H9 (cell line): Measurements from ENCODE around the gene ZNF768. TPM values are rescaled to one million over a fixed set of nuclear protein-coding genes. Genes with fewer than 3 reads are reported as not detected.

Source experiments
- DNase-seq: peaks from one replicate; pipeline ENCODE4 v3.0.0-alpha.2; 2017
- H2AFZ ChIP-seq: one replicate; pipeline ENCODE4 v1.6.1; 2013; ENCODE audit warnings: mild to moderate bottlenecking, low read length, control low read depth, moderate library complexity
- H2AK5ac ChIP-seq: 2 replicates; pipeline ENCODE4 v1.6.1; 2013; ENCODE audit warnings: low read length, control low read depth, mixed read lengths; ENCODE audit not compliant: insufficient read length
- H2BK120ac ChIP-seq: one replicate; pipeline ENCODE4 v1.6.1; 2013; ENCODE audit warnings: low read depth, mild to moderate bottlenecking, low read length, control low read depth, inconsistent platforms; ENCODE audit not compliant: poor library complexity, severe bottlenecking
- H2BK12ac ChIP-seq: 2 replicates; pipeline ENCODE4 v1.6.1; 2013; ENCODE audit warnings: low read length, control low read depth, mixed read lengths, low read depth; ENCODE audit not compliant: insufficient read length
- H2BK15ac ChIP-seq: 2 replicates; pipeline ENCODE4 v1.6.1; 2013; ENCODE audit warnings: low read depth, low read length, control low read depth
- H2BK20ac ChIP-seq: one replicate; pipeline ENCODE4 v1.6.1; 2013; ENCODE audit warnings: low read depth, mild to moderate bottlenecking, low read length, control low read depth, inconsistent platforms; ENCODE audit not compliant: poor library complexity, severe bottlenecking
- H2BK5ac ChIP-seq: 2 replicates; pipeline ENCODE4 v1.6.1; 2013; ENCODE audit warnings: low read length, control low read depth, mixed read lengths; ENCODE audit not compliant: insufficient read length
- H3K14ac ChIP-seq: 2 replicates; pipeline ENCODE4 v1.6.1; 2013; ENCODE audit warnings: low read length, control low read depth; ENCODE audit not compliant: insufficient read depth
- H3K18ac ChIP-seq: 2 replicates; pipeline ENCODE4 v1.6.1; 2013; ENCODE audit warnings: low read depth, mild to moderate bottlenecking, mixed read lengths, low read length, control low read depth; ENCODE audit not compliant: insufficient read length
- H3K23ac ChIP-seq: 2 replicates; pipeline ENCODE4 v1.6.1; 2013; ENCODE audit warnings: low read length, control low read depth, mixed read lengths, low read depth; ENCODE audit not compliant: insufficient read length
- H3K23me2 ChIP-seq: 2 replicates; pipeline ENCODE4 v1.6.1; 2013; ENCODE audit warnings: low read depth, mild to moderate bottlenecking, mixed read lengths, low read length, control low read depth; ENCODE audit not compliant: insufficient read length, poor library complexity, severe bottlenecking
- H3K27ac ChIP-seq: 2 replicates; pipeline ENCODE4 v1.5.1; 2013; ENCODE audit warnings: low read length, control low read depth, mixed read lengths, low read depth; ENCODE audit not compliant: insufficient read length
- H3K27me3 ChIP-seq: 2 replicates; pipeline ENCODE4 v1.6.1; 2013; ENCODE audit warnings: low read length, control low read depth, inconsistent platforms; ENCODE audit not compliant: insufficient read depth
- H3K4ac ChIP-seq: 2 replicates; pipeline ENCODE4 v1.6.1; 2013; ENCODE audit warnings: low read depth, mild to moderate bottlenecking, control low read depth, inconsistent platforms, low read length, moderate library complexity
- H3K4me1 ChIP-seq: 2 replicates; pipeline ENCODE4 v1.6.1; 2013; ENCODE audit warnings: low read length, control low read depth, inconsistent platforms; ENCODE audit not compliant: insufficient read depth
- H3K4me2 ChIP-seq: 2 replicates; pipeline ENCODE4 v1.6.1; 2013; ENCODE audit warnings: low read length, control low read depth, mixed read lengths; ENCODE audit not compliant: insufficient read length, insufficient read depth
- H3K56ac ChIP-seq: 2 replicates; pipeline ENCODE4 v1.6.1; 2013; ENCODE audit warnings: low read depth, mild to moderate bottlenecking, mixed read lengths, low read length, control low read depth; ENCODE audit not compliant: insufficient read length
- H3K79me1 ChIP-seq: 2 replicates; pipeline ENCODE4 v1.6.1; 2013; ENCODE audit warnings: low read depth, mild to moderate bottlenecking, moderate library complexity, low read length, control low read depth, inconsistent platforms; ENCODE audit not compliant: insufficient read depth, poor library complexity, severe bottlenecking
- H3K79me2 ChIP-seq: 2 replicates; pipeline ENCODE4 v1.6.1; 2013; ENCODE audit warnings: low read length, control low read depth, inconsistent platforms; ENCODE audit not compliant: insufficient read depth
- H3K9ac ChIP-seq: 2 replicates; pipeline ENCODE4 v1.6.1; 2013; ENCODE audit warnings: low read length, control low read depth, mixed read lengths; ENCODE audit not compliant: insufficient read length; ENCODE audit errors: extremely low read depth
- H3K9me3 ChIP-seq: one replicate; pipeline ENCODE4 v1.6.1; 2013; ENCODE audit warnings: low read depth, low read length, inconsistent platforms; ENCODE audit not compliant: control insufficient read depth
- H3T11ph ChIP-seq: one replicate; pipeline ENCODE4 v1.6.1; 2013; ENCODE audit warnings: mild to moderate bottlenecking, low read length, control low read depth, inconsistent platforms
- H4K20me1 ChIP-seq: one replicate; pipeline ENCODE4 v1.6.1; 2013; ENCODE audit not compliant: control insufficient read depth, insufficient read length, insufficient read depth
- H4K5ac ChIP-seq: 2 replicates; pipeline ENCODE4 v1.6.1; 2013; ENCODE audit warnings: low read depth, mild to moderate bottlenecking, mixed read lengths, low read length, control low read depth; ENCODE audit not compliant: insufficient read length
- H4K8ac ChIP-seq: replicated peaks from 2 replicates; pipeline ENCODE4 v1.6.1; 2013; ENCODE audit warnings: low read length, control low read depth, mixed read lengths, low read depth; ENCODE audit not compliant: insufficient read length
- H4K91ac ChIP-seq: 2 replicates; pipeline ENCODE4 v1.6.1; 2013; ENCODE audit warnings: low read depth, mild to moderate bottlenecking, moderate library complexity, mixed read lengths, low read length, control low read depth; ENCODE audit not compliant: insufficient read length
- H3K27ac Mint-ChIP-seq, 3 experiments: 2 replicates in 2 of 3; 3 replicates in 1 of 3; pipeline ENCODE4 v1.8.0; 2020 to 2021; ENCODE audit warnings: mixed read lengths in 3 of 3, mild to moderate bottlenecking in 1 of 3, moderate library complexity in 1 of 3
- H3K27me3 Mint-ChIP-seq: 2 replicates; pipeline ENCODE4 v1.8.0; 2021; ENCODE audit warnings: low read depth, mild to moderate bottlenecking, moderate library complexity, mixed read lengths
- H3K36me3 Mint-ChIP-seq, 3 experiments: 2 replicates in 2 of 3; 3 replicates in 1 of 3; pipeline ENCODE4 v1.8.0; 2020 to 2021; ENCODE audit warnings: low read depth in 3 of 3, mixed read lengths in 3 of 3; ENCODE audit not compliant: insufficient read depth in 1 of 3
- H3K4me1 Mint-ChIP-seq, 2 experiments: 2 replicates each; pipeline ENCODE4 v1.8.0; 2020; ENCODE audit warnings: mixed read lengths in 2 of 2
- H3K4me3 Mint-ChIP-seq, 2 experiments: 2 replicates in 1 of 2; 3 replicates in 1 of 2; pipeline ENCODE4 v1.8.0; 2020 to 2021; ENCODE audit warnings: mild to moderate bottlenecking in 2 of 2, mixed read lengths in 2 of 2, moderate library complexity in 1 of 2
- H3K9me3 Mint-ChIP-seq, 2 experiments: 2 replicates in 1 of 2; 3 replicates in 1 of 2; pipeline ENCODE4 v1.8.0; 2020; ENCODE audit warnings: mild to moderate bottlenecking in 2 of 2, mixed read lengths in 2 of 2, moderate library complexity in 1 of 2
- CTCF ChIP-seq: fragments of 200-600 bp; sonication (generic); conservative IDR thresholded peaks from 3 replicates; pipeline ENCODE4 v1.8.0; 2021; ENCODE audit warnings: antibody characterized with exemption, mild to moderate bottlenecking
- WGBS: extraction: QIAGEN DNeasy Blood & Tissue Kit; methylation state at CpG from one replicate; pipeline ENCODE4 v1.1.7; 2013; ENCODE audit warnings: missing lambda C conversion rate, low lambda C conversion rate, mixed read lengths; ENCODE audit not compliant: insufficient read length; ENCODE audit errors: extremely low coverage; 5-methylcytosine and 5-hydroxymethylcytosine counted together
- total RNA-seq: library from RNA; stranded (reverse); gene quantifications from 2 replicates; pipeline ENCODE4 v1.2.1, GENCODE V29; 2021

ZNF768 gene
- total RNA-seq, 1 experiment from 2014 or later, result 40.0 TPM

GRCh38 chr16:30548416-30549253, 22.3 kb upstream of the ZNF768 start:
- Histone ChIP-seq H2BK5ac (no peak overlapping the region), H3K4me2 (no peak overlapping the region), H3K27me3 (no peaks in the 10 kb centered on the region), H2BK120ac (no peak overlapping the region), H4K8ac (no peak overlapping the region), H3K79me1 (no peaks in the 10 kb centered on the region), H2AK5ac (no peak overlapping the region), H3K23me2 (no peaks in the 10 kb centered on the region), H4K91ac (no peak overlapping the region), H3K23ac (no peak overlapping the region), H2BK15ac (no peak overlapping the region), H3K9ac (no peak overlapping the region), H3K79me2 (no peaks in the 10 kb centered on the region), H4K5ac (no peak overlapping the region), H4K20me1 (no peaks in the 10 kb centered on the region), H2AFZ (no peak overlapping the region), H3T11ph (no peak overlapping the region), H3K56ac (no peak overlapping the region), H3K4ac (no peak overlapping the region), H2BK12ac (no peak overlapping the region), H3K9me3 (no peaks in the 10 kb centered on the region), H2BK20ac (no peak overlapping the region), H3K4me1 (peaks cover 3% of the 10 kb centered on the region; the same call in 1 of the 2 replicates), H3K14ac (no peak overlapping the region), H3K18ac (no peak overlapping the region), H3K27ac (no peak overlapping the region)
- Mint-ChIP-seq H3K27ac (peak overlapping the region in 2 of 3 experiments; percentile 45 to 58; a peak in 4 of 7 replicates), H3K4me3 (no peak overlapping the region; a peak in 1 of 5 replicates), H3K36me3 (peaks cover 2 to 19% (median 14%) of the 10 kb centered on the region in 3 experiments), H3K9me3 (peaks cover 0 to 10% of the 10 kb centered on the region in 2 experiments; a peak in 1 of 5 replicates), H3K27me3 (peaks cover 4% of the 10 kb centered on the region; the same call in 1 of the 2 replicates), H3K4me1 (peaks cover 25 to 33% of the 10 kb centered on the region in 2 experiments)
- WGBS, result no CpG with 5 or more reads among the region's 8 CpGs
- no peak for TF ChIP-seq CTCF
- no peak for DNase-seq
